ENCODE results near the gene ARHGAP24.
"Not testable (repeated sequence)": the region's sequence is repeated elsewhere in the genome, so short reads cannot be mapped to it uniquely, and the experiment has no call there.

ARHGAP24 gene

GRCh38 chr4:85861064-85861765, 386.3 kb downstream of the ARHGAP24 start:
- no peak for DNase-seq (ENCODE audit: low read depth in 2 of 2)

- DNase-seq (ENCODE audit: low read depth in 2 of 2) = no peak
These were observed 387.9 kb downstream of the ARHGAP24 start for GRCh38 chr4:85862896-85863295.

GRCh38 chr4:85864259-85865205, 389.6 kb downstream of the ARHGAP24 start:
- peak; percentile 24 to 25 for DNase-seq (ENCODE audit: low read depth in 2 of 2)

GRCh38 chr4:85865256-85865655, 390.3 kb downstream of the ARHGAP24 start:
- no peak for DNase-seq (ENCODE audit: low read depth in 2 of 2)

GRCh38 chr4:85866508-85866907, 391.6 kb downstream of the ARHGAP24 start:
- no peak for DNase-seq (ENCODE audit: low read depth in 2 of 2)

GRCh38 chr4:85867271-85867670, 392.3 kb downstream of the ARHGAP24 start:
- peak in 1 of 2 experiments; percentile 9 for DNase-seq (ENCODE audit: low read depth in 2 of 2)

- no peak for DNase-seq (ENCODE audit: low read depth in 2 of 2)
These were observed 394.2 kb downstream of the ARHGAP24 start for GRCh38 chr4:85869181-85869580.

- DNase-seq (ENCODE audit: low read depth in 2 of 2) = no peak
These were observed 395.5 kb downstream of the ARHGAP24 start for GRCh38 chr4:85870298-85871083.

GRCh38 chr4:85873566-85873965, 398.6 kb downstream of the ARHGAP24 start:
- DNase-seq (ENCODE audit: low read depth in 2 of 2) = no peak

- no peak for DNase-seq (ENCODE audit: low read depth in 2 of 2)
These were observed 404.6 kb downstream of the ARHGAP24 start for GRCh38 chr4:85879518-85879917.

GRCh38 chr4:85883180-85883579, 408.2 kb downstream of the ARHGAP24 start:
- DNase-seq (ENCODE audit: low read depth in 2 of 2) = no peak

- DNase-seq (ENCODE audit: low read depth in 2 of 2) = no peak
These were observed 409.3 kb downstream of the ARHGAP24 start for GRCh38 chr4:85884251-85884650.

- no peak for DNase-seq (ENCODE audit: low read depth in 2 of 2)
These were observed 411.7 kb downstream of the ARHGAP24 start for GRCh38 chr4:85886665-85887064.

- DNase-seq (ENCODE audit: low read depth in 2 of 2) = no peak
These were observed 414.4 kb downstream of the ARHGAP24 start for GRCh38 chr4:85889314-85889713.

GRCh38 chr4:85895755-85896154, 420.8 kb downstream of the ARHGAP24 start:
- no peak for DNase-seq (ENCODE audit: low read depth in 2 of 2)

GRCh38 chr4:85898231-85898630, 423.3 kb downstream of the ARHGAP24 start:
- DNase-seq (ENCODE audit: low read depth in 2 of 2) = no peak

- DNase-seq (ENCODE audit: low read depth in 2 of 2) = no peak
These were observed 426.6 kb downstream of the ARHGAP24 start for GRCh38 chr4:85901500-85901899.

- not testable (repeated sequence) for DNase-seq (ENCODE audit: low read depth in 2 of 2)
These were observed 427.7 kb downstream of the ARHGAP24 start for GRCh38 chr4:85902647-85903046.

GRCh38 chr4:85905761-85906160, 430.8 kb downstream of the ARHGAP24 start:
- DNase-seq (ENCODE audit: low read depth in 2 of 2) = no peak

- DNase-seq (ENCODE audit: low read depth in 2 of 2) = no peak
These were observed 432.1 kb downstream of the ARHGAP24 start for GRCh38 chr4:85907001-85907400.

GRCh38 chr4:85909851-85910250, 434.9 kb downstream of the ARHGAP24 start:
- DNase-seq (ENCODE audit: low read depth in 2 of 2) = no peak

- DNase-seq (ENCODE audit: low read depth in 2 of 2) = no peak
These were observed 436.0 kb downstream of the ARHGAP24 start for GRCh38 chr4:85910985-85911384.
